ENCODE data around the gene FBXL5.

GRCh38 chr4:15667006-15667405, 11.8 kb upstream of the FBXL5 start:
- TF ChIP-seq, protein P1, sequence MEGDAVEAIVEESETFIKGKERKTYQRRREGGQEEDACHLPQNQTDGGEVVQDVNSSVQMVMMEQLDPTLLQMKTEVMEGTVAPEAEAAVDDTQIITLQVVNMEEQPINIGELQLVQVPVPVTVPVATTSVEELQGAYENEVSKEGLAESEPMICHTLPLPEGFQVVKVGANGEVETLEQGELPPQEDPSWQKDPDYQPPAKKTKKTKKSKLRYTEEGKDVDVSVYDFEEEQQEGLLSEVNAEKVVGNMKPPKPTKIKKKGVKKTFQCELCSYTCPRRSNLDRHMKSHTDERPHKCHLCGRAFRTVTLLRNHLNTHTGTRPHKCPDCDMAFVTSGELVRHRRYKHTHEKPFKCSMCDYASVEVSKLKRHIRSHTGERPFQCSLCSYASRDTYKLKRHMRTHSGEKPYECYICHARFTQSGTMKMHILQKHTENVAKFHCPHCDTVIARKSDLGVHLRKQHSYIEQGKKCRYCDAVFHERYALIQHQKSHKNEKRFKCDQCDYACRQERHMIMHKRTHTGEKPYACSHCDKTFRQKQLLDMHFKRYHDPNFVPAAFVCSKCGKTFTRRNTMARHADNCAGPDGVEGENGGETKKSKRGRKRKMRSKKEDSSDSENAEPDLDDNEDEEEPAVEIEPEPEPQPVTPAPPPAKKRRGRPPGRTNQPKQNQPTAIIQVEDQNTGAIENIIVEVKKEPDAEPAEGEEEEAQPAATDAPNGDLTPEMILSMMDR (conservative IDR thresholded peaks at IDR 0.05 in 1 of 2, IDR thresholded peaks at IDR 0.05 in 1 of 2; ENCODE audit: low read depth in 1 of 2, low read length in 2 of 2) = no peak
- TF ChIP-seq EZH2 (IDR thresholded peaks at IDR 0.05; ENCODE audit: low read length, missing control alignments) = no peak

Data from fibroblast of lung (primary cell).